Nephron progenitor cell (in vitro differentiated cells): ENCODE data around the gene TAOK2.
A peak's percentile ranks its signal among the peaks of the same experiment; 100 is the strongest.
"Not testable (repeated sequence)": the region's sequence is repeated elsewhere in the genome, so short reads cannot be mapped to it uniquely, and the experiment has no call there.

Experiments used
- DNase-seq: peaks from one replicate; pipeline ENCODE4 v3.0.0; 2021
- H3K27ac Mint-ChIP-seq: 2 replicates; pipeline ENCODE4 v1.8.0; 2021; ENCODE audit warnings: mild to moderate bottlenecking, moderate library complexity, mixed read lengths
- H3K27me3 Mint-ChIP-seq: 2 replicates; pipeline ENCODE4 v1.8.0; 2021; ENCODE audit warnings: mild to moderate bottlenecking, low read depth, mixed read lengths; ENCODE audit not compliant: poor library complexity
- H3K36me3 Mint-ChIP-seq: 2 replicates; pipeline ENCODE4 v1.8.0; 2021; ENCODE audit warnings: low read depth, mixed read lengths
- H3K4me1 Mint-ChIP-seq: 2 replicates; pipeline ENCODE4 v1.8.0; 2021; ENCODE audit warnings: mixed read lengths
- H3K4me3 Mint-ChIP-seq: 2 replicates; pipeline ENCODE4 v1.8.0; 2021; ENCODE audit warnings: mild to moderate bottlenecking, moderate library complexity, mixed read lengths
- H3K9me3 Mint-ChIP-seq: 2 replicates; pipeline ENCODE4 v1.8.0; 2021; ENCODE audit warnings: mild to moderate bottlenecking, moderate library complexity, mixed read lengths
- TF ChIP-seq, protein P1 (sequence below): fragments of 200-600 bp; sonication (generic); IDR thresholded peaks from 2 replicates; pipeline ENCODE4 v1.5.0; 2021; ENCODE audit warnings: antibody characterized with exemption

The TAOK2 gene

DNA sequence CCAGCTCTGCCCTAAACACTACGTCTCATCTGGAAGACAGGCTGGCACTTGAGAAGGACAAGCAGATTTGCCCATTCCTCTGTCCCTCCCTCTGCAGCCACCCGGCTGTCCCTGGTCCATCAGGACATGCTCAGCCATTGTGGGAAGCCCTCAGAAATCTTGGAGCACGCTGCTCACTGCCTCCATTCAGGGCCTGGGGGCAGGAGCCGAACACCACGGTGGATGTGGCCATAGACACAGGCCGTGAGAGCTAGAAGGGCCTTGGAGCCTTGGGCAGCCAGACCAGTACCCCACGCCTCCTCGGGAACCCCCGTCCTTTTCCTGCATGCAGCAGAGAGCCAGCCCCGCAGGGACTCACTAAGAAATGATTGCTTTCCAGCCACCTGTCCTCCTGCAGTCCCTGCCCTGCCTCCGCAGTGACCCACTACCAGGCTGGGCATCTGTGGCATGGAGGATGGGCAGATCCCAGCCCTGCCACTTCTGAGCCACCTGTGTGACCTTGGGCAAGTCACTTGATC is 33.8 kb downstream of the TAOK2 start:
- Mint-ChIP-seq H3K36me3 (no peaks in the 10 kb centered on the region), H3K9me3 (no peaks in the 10 kb centered on the region), H3K27me3 (peaks cover 38% of the 10 kb centered on the region), H3K4me3 (no peak overlapping the region), H3K27ac (no peak overlapping the region), H3K4me1 (peaks cover 13% of the 10 kb centered on the region)
- no peak for DNase-seq
- TF ChIP-seq, protein P1, sequence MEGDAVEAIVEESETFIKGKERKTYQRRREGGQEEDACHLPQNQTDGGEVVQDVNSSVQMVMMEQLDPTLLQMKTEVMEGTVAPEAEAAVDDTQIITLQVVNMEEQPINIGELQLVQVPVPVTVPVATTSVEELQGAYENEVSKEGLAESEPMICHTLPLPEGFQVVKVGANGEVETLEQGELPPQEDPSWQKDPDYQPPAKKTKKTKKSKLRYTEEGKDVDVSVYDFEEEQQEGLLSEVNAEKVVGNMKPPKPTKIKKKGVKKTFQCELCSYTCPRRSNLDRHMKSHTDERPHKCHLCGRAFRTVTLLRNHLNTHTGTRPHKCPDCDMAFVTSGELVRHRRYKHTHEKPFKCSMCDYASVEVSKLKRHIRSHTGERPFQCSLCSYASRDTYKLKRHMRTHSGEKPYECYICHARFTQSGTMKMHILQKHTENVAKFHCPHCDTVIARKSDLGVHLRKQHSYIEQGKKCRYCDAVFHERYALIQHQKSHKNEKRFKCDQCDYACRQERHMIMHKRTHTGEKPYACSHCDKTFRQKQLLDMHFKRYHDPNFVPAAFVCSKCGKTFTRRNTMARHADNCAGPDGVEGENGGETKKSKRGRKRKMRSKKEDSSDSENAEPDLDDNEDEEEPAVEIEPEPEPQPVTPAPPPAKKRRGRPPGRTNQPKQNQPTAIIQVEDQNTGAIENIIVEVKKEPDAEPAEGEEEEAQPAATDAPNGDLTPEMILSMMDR: no peak

DNA sequence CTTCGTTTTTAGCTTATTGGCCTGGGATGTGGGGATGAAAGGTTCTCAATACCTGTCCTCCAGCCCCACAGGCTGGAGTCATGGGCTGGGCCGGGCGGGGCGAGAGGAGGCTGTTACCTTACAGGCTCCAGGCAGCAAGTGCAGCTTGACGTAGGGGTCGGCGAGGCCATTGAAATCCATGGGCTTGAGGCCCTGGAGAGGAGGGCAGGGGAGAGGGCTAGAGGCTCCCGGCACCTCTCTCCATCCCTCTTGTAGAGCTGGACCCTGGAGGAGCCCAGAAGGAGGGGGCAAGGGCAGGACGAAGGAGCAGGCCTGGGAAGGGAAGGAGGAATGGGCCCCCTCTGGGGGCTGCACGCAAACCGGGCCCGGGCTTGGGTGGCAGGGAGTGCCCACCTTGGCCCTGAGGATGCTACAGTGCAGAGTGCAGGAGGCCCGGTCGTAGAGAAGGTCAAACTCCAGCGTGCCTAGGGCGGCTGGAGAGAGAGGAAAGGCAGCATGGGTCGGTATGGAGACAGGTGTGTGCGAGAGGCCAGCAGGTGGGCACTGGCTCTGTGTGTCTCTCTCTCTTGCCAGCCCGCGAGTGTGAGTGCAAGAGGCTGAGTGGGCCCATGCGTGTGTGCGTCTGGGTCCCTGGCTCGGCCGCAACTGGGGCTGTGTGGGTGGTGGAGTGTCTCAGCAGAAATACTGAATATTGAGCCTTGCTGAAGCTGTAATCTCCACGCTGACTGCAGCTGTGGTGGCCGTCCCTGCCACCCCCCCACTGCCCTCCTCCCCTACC is 35.6 kb downstream of the TAOK2 start:
- no peak overlapping the region for H3K27ac Mint-ChIP-seq

DNA sequence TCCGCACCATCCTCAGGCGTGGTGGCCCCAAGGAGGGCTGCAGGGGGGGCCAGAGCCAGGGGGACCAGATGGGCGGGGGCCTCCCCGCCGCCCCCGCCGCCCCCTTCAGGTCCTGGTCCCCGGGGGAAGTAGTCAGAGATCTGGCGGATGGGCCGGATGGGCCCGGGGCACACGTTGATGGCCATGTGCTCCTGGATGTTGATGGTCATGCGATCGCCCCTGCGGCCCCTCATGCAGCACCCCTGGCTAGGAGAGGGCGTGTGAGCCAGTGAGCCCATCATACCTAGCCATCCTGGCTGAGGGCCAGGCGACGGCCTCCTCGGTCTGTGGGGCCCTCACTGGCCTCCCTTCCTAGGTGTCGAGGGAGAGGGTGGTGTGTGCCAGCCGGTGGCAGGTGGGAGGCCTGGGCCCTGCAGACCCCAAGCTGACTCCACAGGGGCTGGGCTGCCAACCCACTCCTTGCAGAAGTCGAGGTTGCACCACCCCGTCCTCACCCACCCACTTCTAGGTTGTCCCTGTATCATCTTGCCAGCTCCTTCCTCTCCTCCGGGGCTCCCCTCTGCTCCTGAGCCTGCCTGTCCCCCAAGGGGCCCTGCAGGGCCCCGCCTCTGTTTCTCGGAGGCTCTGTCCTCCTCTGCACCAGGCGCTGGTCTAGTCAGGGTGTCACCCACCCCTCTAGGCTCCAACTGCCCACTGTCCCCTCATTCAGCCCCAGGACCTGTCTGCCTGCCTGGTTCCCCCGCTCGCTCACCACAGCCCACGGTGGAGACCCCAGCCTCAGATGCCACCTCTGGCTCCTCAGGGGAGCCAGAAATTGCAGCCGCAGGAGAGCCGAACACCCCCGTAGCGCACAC is 36.5 kb downstream of the TAOK2 start:
- no peak overlapping the region for H3K27ac Mint-ChIP-seq

More for the DNA sequence above, 35.6 kb downstream of the TAOK2 start:
- Mint-ChIP-seq H3K4me3 (peak overlapping the region; percentile 61), H3K9me3 (no peaks in the 10 kb centered on the region), H3K4me1 (peaks cover 13% of the 10 kb centered on the region), H3K36me3 (no peaks in the 10 kb centered on the region), H3K27me3 (peaks cover 49% of the 10 kb centered on the region)
- TF ChIP-seq, protein P1: no peak
- no peak for DNase-seq

DNA sequence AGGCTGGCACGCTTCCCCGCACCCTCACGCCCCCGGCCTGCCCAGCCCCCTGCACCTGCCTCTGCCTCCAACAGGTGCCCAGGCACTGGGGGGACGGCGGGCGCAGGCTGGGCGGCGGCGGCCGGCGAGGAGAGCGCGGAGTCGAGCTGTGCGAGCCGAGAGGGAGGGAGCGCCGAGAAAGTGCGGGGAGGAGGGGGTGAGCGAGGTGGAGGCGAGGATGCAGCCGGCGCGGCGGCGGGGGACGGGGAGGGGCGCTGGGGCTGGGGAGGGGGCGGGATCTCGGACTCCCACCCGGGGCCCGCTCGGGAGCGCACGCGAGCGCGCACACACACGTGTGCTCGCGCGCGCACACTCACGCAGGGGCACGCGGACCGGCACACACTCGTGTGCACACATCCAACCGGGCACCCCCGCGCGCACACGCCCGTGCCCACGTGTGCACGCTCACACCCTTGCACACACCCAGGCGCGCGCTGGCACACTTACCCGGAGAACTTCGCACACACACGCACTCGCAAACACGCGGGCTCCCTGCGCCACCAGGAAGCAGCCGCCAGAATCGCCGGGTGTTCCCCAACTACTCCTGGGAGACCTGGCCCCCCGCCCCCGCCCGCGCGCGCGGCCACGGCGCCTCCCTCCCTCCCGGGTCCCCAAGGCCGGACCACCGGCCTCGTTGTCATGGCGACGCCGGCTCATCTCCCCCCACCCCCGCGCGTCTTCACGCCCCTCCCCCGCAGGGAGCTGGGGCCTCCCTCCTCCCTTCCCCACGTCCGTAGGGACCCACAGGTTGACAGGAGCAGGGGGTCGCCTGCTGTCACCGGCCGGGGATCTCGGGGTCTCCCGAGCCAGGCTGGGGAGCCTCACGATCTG is 37.4 kb downstream of the TAOK2 start, which contains the start of gene DOC2A:
DOC2A (minus strand) TSS at position 184 of the 870 bp plus-strand sequence. CDS start 805 bp downstream, outside the sequence.
- TF ChIP-seq, protein P1: no peak
- no peaks in the 10 kb centered on the region for H3K36me3 Mint-ChIP-seq
- peaks cover 60% of the 10 kb centered on the region for H3K27me3 Mint-ChIP-seq
- peak within 1 kb of the TSS; percentile 80 for H3K4me3 Mint-ChIP-seq
- peak; percentile 72 for DNase-seq
- no peaks in the 10 kb centered on the region for H3K9me3 Mint-ChIP-seq
- H3K27ac Mint-ChIP-seq: no peak within 1 kb of the TSS
- H3K4me1 Mint-ChIP-seq: peaks cover 13% of the 10 kb centered on the region

More for the DNA sequence above, 36.5 kb downstream of the TAOK2 start:
- H3K36me3 Mint-ChIP-seq: no peaks in the 10 kb centered on the region
- peaks cover 13% of the 10 kb centered on the region for H3K4me1 Mint-ChIP-seq
- peaks cover 55% of the 10 kb centered on the region for H3K27me3 Mint-ChIP-seq
- H3K9me3 Mint-ChIP-seq: no peaks in the 10 kb centered on the region
- peak overlapping the region; percentile 75 for H3K4me3 Mint-ChIP-seq
- TF ChIP-seq, protein P1: no peak
- no peak for DNase-seq

DNA sequence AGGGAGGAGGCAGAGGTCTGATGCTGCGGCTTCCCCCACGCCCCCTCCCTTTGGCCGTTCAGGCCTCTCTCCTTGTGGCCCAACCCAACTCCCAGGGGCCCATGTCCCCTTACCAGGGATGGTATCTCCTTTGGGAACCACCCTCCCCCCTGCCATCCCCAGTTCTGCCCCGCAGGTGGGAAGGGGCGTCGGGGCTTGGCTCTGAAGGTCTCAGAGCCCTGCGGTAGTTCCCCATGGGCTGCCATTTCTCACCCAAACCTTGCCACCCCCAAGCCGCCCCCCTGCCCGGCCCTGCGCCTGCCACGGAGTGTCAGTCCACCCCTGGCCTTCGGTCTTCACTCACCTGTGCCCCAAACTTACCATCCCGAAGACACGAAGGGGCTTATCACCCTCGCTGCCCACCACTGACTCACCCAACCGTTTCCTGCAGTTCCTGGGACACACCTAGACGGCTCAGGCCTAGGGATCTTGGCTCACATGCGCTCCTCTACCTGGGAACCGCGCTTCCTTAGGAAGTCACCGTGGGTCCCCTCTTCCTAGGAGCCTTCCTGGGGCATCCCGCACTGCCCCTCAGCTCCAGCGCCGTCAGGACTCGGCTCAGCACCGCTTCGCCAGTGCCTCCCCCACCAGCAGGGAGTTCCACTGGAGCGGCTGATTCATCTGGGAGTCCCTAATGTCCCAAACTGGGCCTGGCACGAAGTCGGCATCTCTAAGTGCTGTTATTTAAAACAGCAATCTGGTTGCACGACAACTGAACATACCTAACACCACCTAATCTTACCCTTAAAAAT is 38.2 kb downstream of the TAOK2 start:
- DNase-seq: no peak
- H3K27me3 Mint-ChIP-seq: peaks cover 66% of the 10 kb centered on the region
- no peaks in the 10 kb centered on the region for H3K9me3 Mint-ChIP-seq
- peaks cover 18% of the 10 kb centered on the region for H3K4me1 Mint-ChIP-seq
- H3K36me3 Mint-ChIP-seq: no peaks in the 10 kb centered on the region
- H3K4me3 Mint-ChIP-seq: peak overlapping the region; percentile 80
- H3K27ac Mint-ChIP-seq: no peak overlapping the region
- TF ChIP-seq, protein P1: no peak

DNA sequence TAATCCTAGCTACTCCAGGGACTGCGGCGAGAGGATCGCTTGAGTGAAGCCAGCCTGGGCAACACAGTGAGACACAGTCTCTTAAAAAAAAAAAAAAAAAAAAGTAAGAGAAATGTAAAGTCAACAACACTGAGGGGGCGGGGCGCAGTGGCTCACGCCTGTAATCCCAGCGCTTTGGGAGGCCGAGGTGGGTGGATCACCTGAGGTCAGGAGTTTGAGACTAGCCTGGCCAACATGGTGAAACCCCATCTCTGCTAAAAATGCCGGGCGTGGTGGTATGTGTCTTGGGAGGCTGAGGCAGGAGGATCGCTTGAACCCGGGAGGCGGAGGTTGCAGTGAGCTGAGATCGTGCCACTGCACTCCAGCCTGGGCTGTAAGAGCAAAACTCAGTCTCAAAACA is 38.9 kb downstream of the TAOK2 start:
- H3K9me3 Mint-ChIP-seq, H3K36me3 Mint-ChIP-seq, H3K4me3 Mint-ChIP-seq, DNase-seq, H3K27ac Mint-ChIP-seq: not testable (repeated sequence)
- peaks cover 18% of the 10 kb centered on the region for H3K4me1 Mint-ChIP-seq
- peaks cover 72% of the 10 kb centered on the region for H3K27me3 Mint-ChIP-seq

DNA sequence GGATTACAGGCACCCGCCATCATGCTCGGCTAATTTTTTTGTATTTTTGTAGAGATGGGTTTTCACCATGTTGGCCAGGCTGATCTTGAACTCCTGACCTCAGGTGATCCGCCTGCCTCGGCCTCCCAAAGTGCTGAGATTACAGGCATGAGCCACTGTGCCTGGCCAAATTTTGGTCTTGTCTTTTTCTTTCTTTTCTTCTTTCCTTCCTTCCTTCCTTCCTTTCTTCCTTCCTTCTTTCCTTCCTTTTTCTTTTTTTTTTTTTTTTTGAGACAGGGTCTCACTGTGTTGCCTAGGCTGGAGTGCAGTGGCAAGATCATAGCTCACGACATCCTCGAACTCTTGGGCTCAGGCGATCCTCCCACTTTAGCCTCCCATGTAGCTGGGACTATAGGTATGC is 41.8 kb downstream of the TAOK2 start:
- H3K36me3 Mint-ChIP-seq, DNase-seq, H3K4me3 Mint-ChIP-seq, H3K27ac Mint-ChIP-seq, H3K9me3 Mint-ChIP-seq: not testable (repeated sequence)
- peaks cover 14% of the 10 kb centered on the region for H3K4me1 Mint-ChIP-seq
- peaks cover 63% of the 10 kb centered on the region for H3K27me3 Mint-ChIP-seq
